ENCODE data around the gene C1orf21.

C1orf21 gene

DNA sequence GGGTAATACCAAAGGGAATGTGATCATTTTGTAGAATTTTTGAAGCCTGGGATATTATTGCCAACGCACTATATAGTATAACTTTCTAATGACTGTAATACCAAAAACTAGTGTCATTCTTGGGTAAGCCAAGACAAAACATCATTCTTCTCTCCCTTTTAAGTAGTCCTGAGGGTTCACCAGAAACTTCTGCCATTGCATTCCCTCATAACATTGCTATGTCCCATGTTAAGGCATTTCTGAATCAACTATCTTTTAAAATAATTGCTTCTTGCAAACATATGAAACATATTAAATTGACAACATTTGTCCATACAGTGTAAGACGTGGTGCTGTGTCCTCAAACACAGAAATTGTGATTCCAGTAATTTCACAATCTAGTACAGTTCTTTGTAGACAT lies 29.9 kb upstream of the C1orf21 start:
- no peak for DNase-seq (ENCODE audit: low read depth)
- no peak overlapping the region for H3K4me3 ChIP-seq (ENCODE audit: low read depth, low read length)
- TF ChIP-seq, protein P1, sequence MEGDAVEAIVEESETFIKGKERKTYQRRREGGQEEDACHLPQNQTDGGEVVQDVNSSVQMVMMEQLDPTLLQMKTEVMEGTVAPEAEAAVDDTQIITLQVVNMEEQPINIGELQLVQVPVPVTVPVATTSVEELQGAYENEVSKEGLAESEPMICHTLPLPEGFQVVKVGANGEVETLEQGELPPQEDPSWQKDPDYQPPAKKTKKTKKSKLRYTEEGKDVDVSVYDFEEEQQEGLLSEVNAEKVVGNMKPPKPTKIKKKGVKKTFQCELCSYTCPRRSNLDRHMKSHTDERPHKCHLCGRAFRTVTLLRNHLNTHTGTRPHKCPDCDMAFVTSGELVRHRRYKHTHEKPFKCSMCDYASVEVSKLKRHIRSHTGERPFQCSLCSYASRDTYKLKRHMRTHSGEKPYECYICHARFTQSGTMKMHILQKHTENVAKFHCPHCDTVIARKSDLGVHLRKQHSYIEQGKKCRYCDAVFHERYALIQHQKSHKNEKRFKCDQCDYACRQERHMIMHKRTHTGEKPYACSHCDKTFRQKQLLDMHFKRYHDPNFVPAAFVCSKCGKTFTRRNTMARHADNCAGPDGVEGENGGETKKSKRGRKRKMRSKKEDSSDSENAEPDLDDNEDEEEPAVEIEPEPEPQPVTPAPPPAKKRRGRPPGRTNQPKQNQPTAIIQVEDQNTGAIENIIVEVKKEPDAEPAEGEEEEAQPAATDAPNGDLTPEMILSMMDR (IDR thresholded peaks at IDR 0.05; ENCODE audit: control insufficient read depth, extremely low read depth, insufficient read depth): no peak

DNA sequence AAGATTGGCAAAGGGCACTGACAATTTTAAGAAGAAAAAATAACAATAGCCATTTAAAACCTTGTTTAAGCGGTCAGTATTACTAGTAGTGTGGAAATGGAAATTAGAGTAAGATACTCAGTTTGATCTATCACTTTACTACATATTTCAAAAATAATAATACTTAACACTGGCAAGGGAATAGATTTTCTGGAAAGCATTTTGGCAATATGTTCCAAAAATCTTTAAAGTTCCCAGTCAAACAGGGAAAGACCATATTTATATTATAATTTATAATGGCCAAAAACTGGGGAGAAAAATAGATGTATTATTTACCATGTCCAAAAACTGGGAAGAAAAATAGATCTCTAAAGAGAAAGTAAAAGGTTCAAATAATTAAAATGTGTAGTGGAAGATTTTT lies 28.6 kb upstream of the C1orf21 start:
- DNase-seq (ENCODE audit: low read depth): no peak
- H3K4me3 ChIP-seq (ENCODE audit: low read depth, low read length): no peak overlapping the region
- TF ChIP-seq, protein P1 (IDR thresholded peaks at IDR 0.05; ENCODE audit: control insufficient read depth, extremely low read depth, insufficient read depth): no peak

DNA sequence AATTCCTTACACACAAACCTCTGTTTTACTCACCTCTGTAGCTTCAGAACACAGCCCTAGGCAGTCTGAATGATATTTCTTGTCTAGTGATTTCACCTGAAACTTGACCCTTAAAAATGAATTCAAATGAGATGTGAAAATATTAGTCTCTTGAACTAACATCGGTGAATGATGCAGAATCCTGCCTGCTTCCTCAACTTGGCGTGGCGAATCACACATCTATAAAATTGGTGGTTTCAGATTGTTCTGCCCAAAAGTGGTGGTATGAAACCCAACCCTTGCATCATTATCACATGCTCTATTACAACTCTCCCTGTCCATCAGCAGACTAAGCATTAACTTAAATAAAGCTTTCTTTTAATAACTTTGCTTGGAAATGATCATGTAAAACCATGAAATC lies 26.9 kb upstream of the C1orf21 start:
- H3K4me3 ChIP-seq (ENCODE audit: low read depth, low read length): no peak overlapping the region
- no peak for DNase-seq (ENCODE audit: low read depth)
- TF ChIP-seq, protein P1 (IDR thresholded peaks at IDR 0.05; ENCODE audit: control insufficient read depth, extremely low read depth, insufficient read depth): no peak

DNA sequence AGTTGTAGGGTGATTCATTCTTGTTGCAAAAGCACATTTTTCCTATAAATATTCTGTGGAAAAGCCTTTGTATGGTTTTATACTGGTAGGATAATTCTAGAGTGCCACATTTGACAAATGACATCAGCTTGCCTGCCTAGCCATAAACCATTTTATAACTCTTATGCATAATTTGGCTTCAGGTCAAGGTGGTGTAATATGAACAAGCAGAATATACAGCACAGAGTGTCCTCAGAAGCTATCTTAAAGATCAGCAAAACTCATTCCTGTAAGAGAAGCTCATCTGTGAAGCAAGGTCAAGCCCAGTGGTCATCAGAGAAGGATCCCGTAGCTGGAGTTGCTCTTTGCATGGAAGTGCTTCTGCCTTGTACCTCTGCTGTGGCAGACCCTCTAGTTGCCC lies 24.0 kb upstream of the C1orf21 start:
- TF ChIP-seq, protein P1 (IDR thresholded peaks at IDR 0.05; ENCODE audit: control insufficient read depth, extremely low read depth, insufficient read depth): no peak
- DNase-seq (ENCODE audit: low read depth): peak; percentile 95
- H3K4me3 ChIP-seq (ENCODE audit: low read depth, low read length): no peak overlapping the region

DNA sequence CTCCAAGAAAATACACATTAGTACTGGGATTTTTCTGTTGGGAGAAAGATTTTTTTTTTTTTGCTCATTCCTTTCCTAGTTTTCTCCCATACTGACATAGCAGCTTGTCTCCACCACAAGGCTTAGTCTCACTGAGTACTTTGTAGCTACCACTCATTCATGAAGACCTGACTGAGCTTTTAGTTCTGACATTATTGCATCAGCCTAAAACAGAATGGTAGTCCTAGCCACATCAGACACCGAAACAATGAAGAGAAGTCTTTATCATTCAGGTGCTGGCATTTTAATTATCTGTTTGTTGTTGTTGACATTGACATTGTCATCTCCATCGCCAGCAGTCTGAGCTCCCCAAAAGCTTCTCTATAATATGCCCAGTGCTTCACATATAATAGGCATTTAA lies 21.1 kb upstream of the C1orf21 start:
- TF ChIP-seq, protein P1 (IDR thresholded peaks at IDR 0.05; ENCODE audit: control insufficient read depth, extremely low read depth, insufficient read depth): no peak
- no peak overlapping the region for H3K4me3 ChIP-seq (ENCODE audit: low read depth, low read length)
- DNase-seq (ENCODE audit: low read depth): no peak

DNA sequence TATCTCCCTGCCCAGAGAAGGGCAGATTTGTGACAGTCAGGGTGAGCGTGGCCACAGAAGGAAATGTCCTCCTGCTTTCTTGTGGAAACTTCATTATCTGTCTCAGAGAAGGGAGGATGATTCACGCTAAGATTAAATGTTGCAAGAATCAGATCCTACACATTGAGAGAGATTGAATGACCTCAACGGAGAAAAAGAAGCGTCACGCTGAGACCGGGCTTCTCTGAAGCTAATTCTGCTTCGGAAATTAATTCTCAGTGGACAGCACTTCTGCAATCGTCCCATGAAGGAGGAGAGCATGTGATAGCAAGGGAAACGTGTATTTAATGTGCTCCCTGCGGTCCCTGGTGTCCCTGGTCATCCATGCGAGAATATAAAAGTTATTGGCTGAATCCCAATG lies 19.8 kb upstream of the C1orf21 start:
- DNase-seq (ENCODE audit: low read depth): no peak
- no peak overlapping the region for H3K4me3 ChIP-seq (ENCODE audit: low read depth, low read length)
- TF ChIP-seq, protein P1 (IDR thresholded peaks at IDR 0.05; ENCODE audit: control insufficient read depth, extremely low read depth, insufficient read depth): no peak

DNA sequence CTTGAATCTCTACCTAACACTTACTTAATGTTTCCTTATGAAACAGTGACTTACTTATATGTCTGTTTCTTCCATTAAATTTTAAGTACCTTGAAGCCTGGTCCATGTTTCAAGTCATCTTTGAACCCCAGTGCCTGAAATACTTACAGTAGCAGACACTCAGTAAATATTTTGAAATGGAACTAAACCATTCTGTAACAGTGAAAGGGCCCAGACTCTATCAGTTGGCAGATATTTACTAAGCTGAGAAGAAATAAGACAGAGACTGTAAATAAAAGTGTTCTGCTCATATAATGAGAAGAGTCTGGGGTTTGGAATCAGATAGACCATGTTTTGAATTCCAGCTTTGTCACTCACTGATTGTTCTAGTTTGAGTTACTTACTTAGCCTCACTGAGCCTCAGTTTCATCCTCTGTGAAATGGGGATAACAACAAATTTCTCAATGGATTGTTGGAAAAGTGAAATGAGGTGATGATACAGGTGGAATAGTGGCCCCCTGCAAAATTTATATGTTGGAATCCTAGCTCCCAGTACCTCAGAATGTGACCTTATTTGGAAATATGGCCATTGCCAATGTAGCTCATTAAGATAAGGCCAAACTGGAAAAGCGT lies 19.3 kb upstream of the C1orf21 start:
- H3K4me3 ChIP-seq (ENCODE audit: low read depth, low read length): no peak overlapping the region
- DNase-seq (ENCODE audit: low read depth): no peak
- TF ChIP-seq, protein P1 (IDR thresholded peaks at IDR 0.05; ENCODE audit: control insufficient read depth, extremely low read depth, insufficient read depth): no peak

All from LNCaP clone FGC (cell line).